Activated CD8-positive, alpha-beta memory T cell treated with anti-CD3 and anti-CD28 coated beads, Interleukin-2, amount 50 U/mL, for 24 hours (primary cell): ENCODE data around the gene PIAS1.
"Not testable (repeated sequence)": the region's sequence is repeated elsewhere in the genome, so short reads cannot be mapped to it uniquely, and the experiment has no call there.

Experiments
- DNase-seq: peaks from one replicate; pipeline ENCODE4 v3.0.0-alpha.2; 2020; ENCODE audit errors: extremely low read depth

Gene PIAS1

DNA sequence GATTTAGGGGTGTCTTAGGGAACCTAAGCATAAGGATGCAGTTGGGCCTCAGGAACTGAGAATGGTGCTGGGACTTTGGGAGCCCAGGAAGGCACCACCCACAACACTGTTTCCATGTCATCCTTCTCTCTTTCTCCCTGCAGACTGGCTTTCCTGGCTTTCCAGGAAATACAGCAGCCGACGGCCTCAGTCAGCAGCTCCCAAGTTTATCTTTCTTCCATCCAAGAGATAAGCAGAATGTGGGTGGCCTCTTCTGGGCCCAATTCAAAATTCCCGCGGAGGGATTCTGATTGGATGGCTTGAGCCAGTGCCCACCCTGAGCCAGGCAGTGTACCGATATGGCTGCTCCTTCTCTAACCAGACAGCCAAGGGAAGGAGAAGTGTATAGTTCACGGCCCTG lies 179.9 kb downstream of the PIAS1 start:
- no peak for DNase-seq

DNA sequence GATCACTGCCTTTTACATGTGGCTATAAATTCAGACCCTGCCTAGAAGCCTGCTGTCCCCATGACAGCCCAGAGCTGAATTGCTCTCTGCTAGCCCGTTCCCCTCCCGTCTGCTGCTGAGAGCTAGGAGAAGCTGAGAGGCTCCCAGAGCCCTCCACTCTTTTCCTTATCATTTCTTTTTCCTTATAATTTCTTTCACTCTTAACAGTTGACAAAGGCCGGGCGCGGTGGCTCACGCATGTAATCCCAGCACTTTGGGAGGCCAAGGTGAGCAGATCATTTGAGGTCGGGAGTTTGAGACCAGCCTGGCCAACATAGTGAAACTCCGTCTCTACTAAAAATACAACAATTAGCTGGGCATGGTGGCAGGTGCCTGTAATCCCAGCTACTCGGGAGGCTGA lies 180.4 kb downstream of the PIAS1 start:
- not testable (repeated sequence) for DNase-seq

DNA sequence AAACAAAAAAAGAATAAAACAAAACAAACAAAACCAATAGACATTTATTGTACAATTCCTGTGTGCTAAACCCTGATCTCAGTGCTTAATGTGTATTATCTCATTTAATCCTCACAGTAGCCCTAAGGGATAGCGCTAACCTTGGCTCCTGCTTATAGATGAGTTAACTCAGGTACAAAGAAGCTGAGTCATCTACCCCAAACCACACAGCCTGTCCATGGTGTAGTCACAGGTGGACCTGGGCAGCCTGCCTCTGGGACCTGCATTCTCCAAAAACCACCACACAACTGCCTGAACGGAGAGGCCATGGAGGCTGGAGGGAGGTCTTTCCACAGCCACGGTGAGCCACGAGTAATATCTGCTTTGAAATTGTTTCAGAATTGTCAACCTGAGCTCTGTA lies 180.9 kb downstream of the PIAS1 start:
- DNase-seq, result no peak

DNA sequence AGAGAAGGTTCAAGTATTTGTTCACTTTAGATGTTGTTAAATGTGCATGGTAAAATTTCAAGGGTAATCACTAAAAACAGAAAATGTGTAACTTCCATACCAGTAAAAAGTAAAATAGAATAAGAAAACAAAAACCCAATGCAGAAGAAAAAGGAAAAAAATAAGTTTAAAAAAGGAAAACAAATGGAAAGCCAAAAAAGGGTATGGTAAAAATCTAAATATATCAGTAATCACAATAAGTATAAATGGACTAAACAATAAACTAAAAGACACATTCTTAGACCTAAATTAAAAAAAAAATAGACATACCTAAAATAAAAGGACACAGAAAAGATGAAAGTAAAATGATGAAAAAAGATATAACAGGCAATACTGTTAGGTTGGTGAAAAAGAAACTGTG lies 184.9 kb downstream of the PIAS1 start:
- no peak for DNase-seq

DNA sequence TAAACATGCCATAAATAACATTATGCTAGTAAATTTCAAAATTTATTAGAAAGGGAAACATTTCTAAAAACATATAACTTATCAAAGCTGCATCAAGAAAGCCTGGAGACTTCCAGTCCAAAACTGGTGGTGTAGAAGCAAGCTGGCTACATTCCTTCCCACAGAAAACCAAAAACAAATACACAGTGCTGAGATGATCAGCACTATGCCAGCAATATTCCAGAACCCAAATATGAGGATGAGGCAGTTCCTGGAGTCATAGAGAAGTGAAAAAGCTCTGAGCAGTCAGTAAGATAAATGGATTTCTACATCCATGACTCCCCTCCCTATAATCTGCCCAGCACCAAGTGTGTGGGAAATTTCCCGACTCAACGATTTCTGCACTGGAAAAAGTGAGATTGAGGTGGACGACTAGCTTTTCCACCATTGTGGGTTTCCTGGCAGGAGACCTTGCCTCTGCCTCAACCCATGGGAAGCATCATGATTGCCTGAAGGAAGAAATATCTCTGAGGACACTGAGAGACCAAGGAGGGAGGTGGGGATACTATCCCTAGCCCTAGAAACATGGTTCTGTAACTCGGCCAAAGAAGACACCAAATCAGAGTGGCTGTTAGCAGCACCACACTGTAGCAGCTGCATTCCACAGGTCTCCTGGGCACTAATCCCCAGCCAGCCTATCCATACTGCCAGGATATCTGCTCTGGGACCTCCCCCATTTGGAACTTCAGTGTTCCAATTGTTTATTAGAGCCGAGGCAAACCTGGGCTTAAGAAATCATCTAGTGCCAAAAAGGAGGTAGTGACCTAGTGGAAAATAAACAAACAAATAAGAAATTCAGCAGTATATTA lies 187.2 kb downstream of the PIAS1 start:
- no peak for DNase-seq
